NT2/D1 (cell line): ENCODE measurements around the gene PCYT1A.
"Not testable (repeated sequence)": the region's sequence is repeated elsewhere in the genome, so short reads cannot be mapped to it uniquely, and the experiment has no call there.

Experiments used
- YY1 ChIP-seq: IDR thresholded peaks from 2 replicates; pipeline ENCODE4 v1.6.1; 2011; ENCODE audit not compliant: insufficient read length, insufficient read depth
- ZNF274 ChIP-seq: IDR thresholded peaks from 2 replicates; pipeline ENCODE4 v1.6.1; 2011; ENCODE audit warnings: mild to moderate bottlenecking, low read depth, low read length

- not testable (repeated sequence) for TF ChIP-seq ZNF274, YY1
Observed at GRCh38 chr3:196302551-196302950, 15.0 kb upstream of the PCYT1A start.
